GM21381 (cell line): ENCODE data around the gene OTOP1.
"Not testable (repeated sequence)": the region's sequence is repeated elsewhere in the genome, so short reads cannot be mapped to it uniquely, and the experiment has no call there.

Experiments used
- ATAC-seq: cut with Tn5 transposase; IDR thresholded peaks from one replicate; pipeline ENCODE4 v1.9.1; 2021; ENCODE audit warnings: mild to moderate bottlenecking, moderate library complexity; ENCODE audit not compliant: unreplicated experiment

OTOP1 gene

DNA sequence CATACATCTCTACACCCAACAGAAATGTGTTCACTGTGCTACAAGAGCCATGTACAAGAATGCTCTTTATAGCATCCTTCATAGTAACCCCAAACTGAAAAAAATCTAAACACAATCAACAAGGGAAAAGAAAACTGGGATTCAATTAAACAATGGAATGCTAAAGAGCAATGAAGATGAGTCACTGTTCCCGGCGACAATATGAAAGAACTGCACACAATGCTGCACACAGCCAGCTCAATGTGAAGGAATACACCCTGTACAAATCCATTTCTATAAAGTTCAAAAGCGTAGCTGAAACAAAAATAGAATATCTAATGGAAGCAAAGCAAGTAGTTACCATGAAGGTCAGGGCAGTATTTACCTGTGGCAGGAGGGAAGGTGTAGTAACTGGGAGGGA is 12.8 kb upstream of the OTOP1 start:
- not testable (repeated sequence) for ATAC-seq

DNA sequence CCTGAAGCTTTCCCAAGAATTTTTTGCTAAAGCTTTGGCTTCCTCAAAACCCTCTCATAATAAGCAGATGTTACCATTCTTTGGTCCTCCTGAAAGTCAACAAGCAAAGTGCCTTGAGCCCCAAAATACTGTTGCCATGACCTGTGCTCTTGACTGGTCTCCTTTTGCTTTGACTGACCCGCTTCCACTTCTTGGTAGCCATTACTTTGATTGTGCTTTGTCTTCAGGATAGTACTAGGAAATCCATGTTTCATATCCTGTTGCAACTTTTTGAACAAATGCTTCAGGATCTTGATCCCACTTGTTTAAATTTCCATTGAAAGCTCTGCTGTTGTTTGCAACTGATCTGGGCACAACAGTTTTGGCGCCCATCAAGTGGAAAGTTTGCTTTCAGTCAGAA is 6.9 kb upstream of the OTOP1 start:
- no peak for ATAC-seq

DNA sequence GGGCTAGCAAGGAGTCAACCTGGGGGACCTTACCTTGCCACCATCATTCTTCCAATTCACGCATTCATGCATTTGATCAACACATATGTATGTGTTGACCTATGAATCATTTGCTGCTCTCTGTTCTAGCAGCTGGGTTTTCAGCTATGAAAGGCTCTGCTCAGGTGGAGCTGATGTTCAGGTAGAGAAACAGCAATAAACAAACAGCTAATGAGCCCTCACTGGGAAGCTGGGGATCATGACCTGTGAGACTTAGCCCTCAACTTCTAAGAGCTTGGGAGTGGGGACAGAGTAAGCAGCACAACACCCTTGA is 1.6 kb upstream of the OTOP1 start:
- ATAC-seq, result no peak

DNA sequence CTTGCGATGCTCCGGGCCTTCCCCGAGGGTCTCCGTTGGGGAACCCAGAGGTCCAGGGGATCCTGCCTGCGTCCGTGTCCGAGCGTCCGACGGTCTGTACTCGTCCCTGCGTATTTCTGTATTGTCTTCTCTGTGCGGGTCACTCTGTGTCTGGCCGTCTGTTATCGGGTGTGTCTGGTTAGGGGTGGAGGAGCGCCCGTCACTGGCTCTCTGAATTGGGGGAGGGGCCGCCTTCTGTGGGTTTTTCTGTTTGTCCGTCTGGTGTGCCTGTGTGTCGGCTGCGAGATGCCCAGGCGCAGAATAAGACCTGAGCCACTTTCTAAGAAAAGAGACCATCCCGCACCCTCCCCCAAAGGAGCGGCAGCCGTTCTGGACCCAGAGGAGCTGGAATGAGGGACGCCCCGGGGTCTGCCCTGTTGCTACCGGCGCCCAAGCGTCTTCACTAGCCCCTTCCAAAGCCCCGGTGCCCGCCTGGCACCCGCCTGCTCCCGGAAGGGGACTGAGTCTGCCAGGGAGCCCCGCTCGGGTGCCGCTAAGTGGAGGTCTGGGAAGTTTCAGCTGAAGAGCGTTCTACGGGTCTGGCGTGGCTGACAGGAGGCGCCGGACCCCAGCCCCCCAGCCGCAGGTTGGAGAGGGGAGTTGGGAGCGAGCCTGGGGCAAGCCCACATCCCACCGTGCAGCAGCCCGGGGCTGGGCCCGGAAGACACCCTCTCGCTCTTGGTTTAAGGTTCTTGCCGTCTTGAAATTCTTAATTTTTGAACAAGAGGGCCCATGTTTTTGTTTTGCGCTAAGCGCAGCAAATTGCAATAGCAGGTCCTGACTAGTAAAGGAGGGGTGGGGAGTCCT is 1.0 kb upstream of the OTOP1 start:
- no peak for ATAC-seq

DNA sequence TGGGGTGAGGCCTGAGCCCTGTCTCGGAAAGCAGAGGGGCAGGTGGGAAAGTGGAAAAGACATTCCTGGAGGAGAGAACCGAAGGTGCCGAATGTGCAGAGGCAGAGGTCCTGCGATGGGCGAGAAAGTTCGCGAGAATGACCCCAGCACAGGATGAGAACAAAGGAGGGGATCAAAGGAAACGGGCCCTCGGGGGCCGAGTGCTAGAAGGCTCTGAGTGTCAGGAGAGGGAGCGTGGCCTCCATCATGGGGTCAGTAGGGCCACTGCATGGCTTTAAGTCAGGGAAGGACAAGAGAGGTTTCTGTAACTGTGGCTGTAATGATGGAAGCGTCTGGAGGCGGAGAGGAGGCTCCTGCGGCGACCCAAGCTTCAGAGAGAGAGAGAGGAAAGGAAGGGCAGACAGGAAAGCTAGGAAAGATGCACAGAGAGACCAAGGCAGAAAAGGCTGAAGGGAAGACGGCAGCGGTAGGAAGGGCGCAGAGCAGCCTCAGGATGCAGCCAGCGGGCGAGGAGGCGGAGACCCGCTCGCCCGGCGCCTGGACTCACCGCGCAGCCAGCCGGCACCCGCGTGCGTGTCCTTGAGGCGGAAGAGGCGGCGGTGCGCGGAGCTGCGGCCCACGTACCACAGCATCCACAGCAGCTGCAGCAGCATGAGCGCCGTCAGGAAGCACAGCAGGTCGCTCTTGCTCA is 669 bp downstream of the OTOP1 start:
- ATAC-seq, result no peak

DNA sequence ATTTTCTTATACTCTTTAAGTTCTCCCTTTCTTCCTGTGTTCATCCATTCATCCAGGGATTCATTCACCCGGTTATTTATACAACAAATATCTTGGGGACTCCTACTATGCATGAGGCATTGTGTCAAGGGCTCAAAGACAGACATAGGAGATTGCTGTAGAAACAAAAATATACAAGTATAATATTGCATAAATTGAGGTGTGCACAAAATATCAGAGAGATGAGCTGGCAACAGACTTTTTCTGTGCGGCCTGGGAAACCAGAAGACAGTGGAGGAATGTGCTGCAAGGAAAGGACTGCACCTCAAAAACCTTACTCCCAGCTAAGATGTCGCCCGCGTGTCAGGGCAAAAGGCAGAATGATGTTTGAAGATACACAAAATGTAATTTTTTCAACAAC is 9.6 kb downstream of the OTOP1 start:
- no peak for ATAC-seq

DNA sequence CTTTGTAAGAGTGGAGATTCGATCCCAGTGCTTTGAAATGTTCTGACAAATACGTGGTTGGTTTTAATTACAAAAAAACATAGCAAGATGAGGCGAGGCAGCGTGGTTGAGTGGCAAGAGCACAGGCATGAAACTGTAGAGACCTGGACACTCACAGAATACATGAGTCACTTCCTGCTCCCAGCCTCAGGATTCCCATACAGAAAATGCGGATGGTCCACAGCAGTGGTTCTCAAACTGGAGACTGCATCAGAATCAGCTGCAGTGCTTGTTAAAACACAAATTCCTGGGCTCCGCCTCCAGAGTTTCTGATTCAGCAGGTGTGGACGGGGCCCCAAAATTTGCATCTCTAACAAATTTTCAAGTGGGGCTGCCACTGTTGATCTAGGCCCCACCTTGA is 10.1 kb downstream of the OTOP1 start:
- no peak for ATAC-seq

DNA sequence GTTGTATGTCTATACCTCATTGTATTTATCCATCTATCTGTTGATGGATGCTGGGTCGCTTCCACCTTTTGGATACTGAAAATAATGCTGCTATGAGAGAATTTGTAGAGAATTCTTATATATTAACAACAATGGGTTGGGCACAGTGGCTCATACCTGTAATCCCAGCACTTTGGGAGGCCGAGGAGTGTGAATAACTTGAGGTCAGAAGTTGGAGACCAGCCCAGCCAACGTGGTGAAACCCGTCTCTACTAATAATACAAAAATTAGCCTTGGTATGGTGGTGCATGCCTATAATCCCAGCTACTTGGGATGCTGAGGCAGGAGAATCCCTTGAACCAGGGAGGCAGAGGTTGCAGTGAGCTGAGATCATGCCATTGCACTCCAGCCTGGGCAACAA is 13.1 kb downstream of the OTOP1 start:
- not testable (repeated sequence) for ATAC-seq

DNA sequence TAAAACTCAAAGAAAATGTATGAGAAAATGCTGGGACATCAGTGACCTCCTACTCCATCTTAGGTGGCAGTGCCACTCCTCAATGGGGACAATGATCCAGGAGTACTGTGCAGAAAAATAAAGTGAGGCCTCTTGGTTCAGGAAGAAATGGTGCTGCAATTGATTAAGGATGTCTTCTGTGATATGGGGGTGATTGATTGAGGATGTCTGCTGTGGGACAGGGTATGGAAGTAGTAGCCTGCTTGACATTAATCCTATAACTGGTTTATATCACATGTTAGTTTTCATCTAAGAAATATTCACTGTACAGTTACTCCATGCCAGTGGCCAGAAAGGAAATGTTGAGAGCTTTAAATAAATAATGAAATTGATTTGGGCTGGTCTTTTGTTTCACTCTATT is 20.5 kb downstream of the OTOP1 start:
- ATAC-seq, result no peak

DNA sequence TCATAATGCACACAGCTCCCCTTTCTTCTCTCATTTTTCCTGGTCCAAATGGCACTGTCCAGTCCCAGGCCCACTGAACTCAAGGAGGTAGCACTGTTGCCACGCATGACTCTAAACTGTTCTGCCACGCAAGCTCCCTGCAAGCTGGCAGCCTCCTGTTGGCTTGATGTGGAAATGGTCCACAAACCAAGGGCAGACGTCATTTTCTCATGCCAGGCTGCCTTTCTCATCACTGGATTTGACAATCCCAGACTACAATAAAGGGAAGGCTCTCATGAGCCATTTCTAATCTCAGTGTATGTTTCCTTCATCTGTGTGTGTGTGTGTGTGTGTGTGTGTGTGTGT is 22.4 kb downstream of the OTOP1 start:
- no peak for ATAC-seq

DNA sequence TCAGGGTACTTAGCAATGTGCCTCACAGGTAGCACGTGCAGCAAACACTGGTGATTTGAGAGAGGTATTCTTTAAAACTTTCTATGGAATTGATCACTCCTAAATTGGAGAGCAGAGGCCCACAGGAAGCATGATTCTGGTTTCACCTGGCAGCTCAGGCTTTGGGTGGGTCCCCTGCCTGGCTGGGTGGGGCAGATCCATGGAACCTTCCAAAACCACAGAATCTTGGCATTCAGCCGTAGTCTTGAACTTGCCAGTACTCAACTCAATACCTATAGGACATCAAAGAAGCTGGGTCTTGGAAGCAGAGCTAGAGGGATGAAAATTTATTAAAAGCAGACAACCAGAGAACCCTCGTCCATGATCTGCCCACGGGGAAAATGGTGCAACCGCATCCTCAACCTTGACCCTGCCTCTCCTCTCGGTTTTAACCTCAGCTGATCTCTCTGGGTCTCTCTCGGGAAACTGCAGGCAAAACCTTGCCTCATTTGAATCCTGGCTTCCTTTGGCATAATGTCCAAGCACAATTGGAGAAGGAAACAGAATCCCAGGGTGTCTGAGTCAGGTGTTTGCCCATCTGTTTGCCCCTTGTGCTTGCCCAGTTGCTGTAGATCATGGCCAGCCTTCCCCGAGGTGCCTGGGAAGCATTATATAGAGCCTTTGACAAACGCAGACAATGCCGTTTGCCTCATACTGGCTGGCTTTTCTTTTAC is 22.9 kb downstream of the OTOP1 start:
- ATAC-seq, result no peak

DNA sequence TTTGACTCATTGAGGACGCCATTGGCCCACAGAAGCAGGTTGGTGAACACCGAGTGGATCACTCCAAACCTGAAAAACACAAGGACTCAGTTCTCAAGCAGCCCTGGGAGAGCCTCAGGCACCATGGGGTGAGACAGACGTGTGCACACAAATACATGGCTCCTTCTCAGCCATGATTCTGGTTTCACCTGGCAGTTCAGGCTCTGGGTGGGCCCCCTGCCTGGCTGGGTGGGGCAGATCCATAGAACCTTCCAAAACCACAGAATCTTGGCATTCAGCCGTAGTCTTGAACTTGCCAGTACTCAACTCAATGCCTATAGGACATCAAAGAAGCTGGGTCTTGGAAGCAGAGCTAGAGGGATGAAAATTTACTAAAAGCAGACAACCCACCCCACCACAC is 24.2 kb downstream of the OTOP1 start:
- no peak for ATAC-seq

DNA sequence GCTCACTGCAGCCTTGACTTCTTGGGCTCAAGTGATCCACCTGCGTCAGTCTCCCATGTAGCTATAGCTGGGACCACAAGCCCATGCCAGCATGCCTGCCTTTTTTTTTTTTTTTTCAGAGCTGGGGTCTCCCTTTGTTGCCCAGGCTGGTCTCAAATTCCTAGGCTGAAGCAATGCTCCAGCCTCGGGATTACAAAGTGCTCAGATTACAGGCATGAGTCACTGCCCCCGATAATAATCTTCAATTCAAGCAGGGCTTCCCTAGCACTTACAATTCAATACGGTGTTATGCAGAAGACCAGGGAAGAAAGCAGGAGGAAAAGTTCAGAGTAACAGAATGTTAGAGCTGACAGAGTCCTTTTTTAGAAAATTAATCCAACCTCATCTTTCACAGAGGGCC is 26.1 kb downstream of the OTOP1 start:
- ATAC-seq, result no peak

DNA sequence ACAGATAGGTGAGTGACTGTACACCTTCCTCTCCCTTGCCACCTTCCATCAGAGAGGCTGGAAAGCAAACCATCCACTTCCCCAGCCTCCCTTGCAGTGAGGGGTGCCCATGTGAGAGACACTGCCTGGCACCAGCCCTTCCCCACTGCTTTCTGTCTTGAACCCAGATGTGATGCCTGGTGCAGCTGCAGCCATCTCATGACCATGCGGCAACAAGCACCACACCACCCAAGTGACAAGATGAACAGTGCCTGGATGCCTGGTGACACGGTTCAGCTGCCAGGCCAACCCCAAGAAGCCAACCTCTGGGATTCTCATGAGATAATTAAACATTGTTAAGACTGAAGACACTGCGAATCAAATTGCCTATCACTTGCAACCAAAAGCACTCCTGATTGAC is 31.4 kb downstream of the OTOP1 start:
- ATAC-seq, result no peak

DNA sequence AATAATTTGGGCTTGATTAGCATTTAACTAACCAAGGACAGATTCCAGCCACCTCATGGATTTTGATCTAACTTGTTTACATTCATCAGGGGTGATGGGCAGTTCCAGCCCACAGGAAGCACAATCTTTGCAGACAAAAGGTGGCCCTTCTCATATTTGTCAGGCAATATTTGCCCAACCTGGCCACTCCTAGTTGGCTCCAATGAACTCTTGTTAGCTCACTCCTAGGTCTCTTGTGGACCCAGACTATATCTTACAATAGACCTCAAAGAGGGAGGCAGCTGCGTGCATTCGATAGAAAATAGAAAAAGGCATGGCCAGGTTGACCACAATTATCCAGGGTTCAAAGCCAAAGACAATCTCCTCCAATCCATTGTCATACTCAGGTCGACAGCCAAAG is 38.2 kb downstream of the OTOP1 start:
- ATAC-seq, result not testable (repeated sequence)

DNA sequence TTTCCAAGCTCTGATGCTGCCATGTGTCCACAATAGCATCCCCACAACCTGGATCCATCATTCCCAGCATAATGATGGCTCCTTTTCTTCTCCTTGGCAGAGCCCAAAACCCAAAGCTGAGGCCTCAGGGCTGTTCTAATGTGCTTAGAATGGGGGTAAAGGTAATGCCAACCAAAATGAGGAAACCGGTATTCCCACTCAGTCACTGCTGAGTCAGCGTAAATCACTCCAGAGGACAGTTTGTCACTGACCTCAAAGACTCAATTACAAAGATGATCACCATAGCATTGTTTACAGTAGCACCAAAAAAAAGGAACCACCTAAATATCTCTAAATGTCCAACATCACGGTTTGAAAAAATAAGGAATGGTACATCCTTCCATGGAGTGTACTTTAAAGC is 41.2 kb downstream of the OTOP1 start:
- ATAC-seq, result no peak

DNA sequence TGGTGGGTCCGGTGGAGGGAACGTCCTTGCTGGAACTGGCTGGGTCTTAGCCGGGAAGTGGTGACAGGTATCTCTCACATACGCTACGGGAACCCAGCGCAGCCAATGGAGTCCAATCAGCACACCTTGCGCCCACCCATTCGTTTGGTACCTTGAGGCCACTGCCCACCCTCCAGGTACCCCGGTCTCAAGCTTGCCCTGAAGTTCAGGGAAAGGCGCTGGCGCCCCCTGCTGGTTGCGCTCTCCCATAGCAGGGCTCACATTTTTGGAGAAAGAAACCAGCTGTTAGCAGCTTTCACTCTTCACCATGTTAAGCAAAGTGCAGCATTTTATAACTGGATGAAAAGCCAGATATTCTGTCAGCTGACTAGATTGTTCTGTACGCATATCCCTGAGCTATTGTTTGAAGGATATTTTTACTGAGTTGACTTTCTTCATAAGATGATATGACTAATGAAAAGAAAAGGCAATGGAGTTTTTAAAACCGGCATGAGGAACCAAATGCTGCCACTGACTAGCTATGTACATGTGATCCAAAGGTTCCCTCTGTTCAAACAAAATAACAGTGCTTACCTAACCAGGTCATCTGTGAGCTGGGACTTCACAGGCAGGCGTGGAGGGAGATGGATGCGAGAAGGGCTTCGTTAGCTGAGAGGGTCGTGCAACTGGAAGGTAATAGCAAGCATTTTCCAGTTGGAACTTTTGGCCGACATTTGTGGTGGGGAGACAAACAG is 43.7 kb downstream of the OTOP1 start:
- no peak for ATAC-seq

DNA sequence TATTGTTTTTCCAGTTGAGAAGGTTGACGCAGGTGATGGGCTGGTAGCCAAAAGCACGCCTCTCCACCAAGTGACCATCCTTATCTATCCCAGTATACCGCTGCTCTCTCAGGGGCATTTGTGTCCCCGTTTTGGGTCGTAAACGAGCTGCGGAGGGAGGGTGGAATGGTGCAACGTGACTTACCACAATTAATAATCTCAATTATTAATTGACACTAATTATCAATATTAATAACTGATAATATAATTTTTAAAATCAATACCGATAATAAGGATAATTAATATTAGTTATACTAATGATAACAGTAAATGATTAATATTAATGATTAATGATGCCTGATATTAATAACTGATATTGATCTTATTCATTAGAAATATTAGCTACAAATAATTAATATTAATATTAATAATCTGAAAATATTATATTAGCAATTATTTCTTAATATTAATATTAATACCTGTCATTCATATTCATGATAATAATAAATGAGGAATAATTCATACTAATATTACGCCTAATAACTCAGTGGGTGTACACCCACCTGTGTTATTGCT is 56.1 kb downstream of the OTOP1 start:
- no peak for ATAC-seq

DNA sequence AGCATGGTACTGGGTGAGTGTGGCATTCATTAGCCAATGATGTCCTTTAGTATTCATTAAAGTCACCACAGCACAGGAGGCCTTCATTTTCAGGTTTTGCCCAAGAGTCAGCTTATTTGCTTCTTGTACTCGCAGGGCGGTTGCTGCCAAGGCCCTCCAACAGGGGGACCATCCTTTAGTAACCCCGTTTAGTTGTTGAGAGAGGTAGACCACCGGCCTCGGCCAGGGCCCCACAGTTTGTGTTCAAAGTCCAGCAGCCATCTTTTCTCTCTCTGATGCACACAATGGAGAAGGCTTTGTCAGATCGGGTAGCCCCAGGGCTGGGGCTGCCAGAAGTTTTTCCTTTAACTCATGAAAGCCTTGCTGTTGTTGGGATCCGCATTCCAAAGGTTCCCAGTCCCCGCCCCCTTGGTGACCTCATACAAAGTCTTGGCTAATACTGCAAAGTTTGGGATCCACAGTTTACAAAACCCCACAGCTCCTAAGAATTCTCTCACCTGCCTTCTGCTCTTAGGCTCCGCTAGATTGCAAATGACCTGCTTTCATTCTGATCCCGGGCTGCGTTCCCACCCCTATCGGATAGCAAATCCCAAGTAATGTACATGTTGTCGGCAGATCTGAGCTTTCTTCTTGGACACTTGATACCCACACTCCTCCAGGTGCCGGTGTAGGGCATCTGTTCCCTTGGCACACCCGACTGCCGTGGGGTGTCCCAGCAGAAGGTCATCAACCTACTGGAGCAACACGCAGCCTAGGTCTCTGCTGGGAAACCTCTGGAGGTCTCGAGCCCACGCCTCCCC is 58.5 kb downstream of the OTOP1 start:
- not testable (repeated sequence) for ATAC-seq

DNA sequence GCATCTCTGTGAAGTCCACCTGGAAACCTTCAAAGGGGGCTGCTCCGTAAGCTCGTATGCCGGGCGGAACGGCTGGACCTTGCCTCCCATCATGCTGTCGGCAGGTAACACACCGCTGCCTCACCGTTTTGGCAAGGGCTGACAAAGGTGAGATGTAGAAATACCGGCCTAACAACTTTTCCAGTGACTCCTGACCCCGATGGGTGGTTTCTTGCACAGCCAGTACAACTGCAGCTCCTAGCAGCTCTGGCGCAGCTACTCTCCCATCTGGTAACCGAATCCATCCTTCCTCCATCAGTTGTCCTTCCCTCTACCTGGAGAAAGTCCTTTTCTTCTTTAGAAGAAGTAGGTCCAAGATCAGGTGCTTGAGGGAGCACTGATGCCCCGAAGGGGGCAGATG is 59.7 kb downstream of the OTOP1 start:
- not testable (repeated sequence) for ATAC-seq
